Large intestine (tissue), 12 donors: Measurements from ENCODE around the gene RGS19. TPM values are rescaled to one million over a fixed set of nuclear protein-coding genes. Genes with fewer than 3 reads are reported as not detected.
A peak's percentile ranks its signal among the peaks of the same experiment; 100 is the strongest.
"Not testable (repeated sequence)": the region's sequence is repeated elsewhere in the genome, so short reads cannot be mapped to it uniquely, and the experiment has no call there.

Experiments used
- DNase-seq, 2 donors: peaks; one replicate each; pipeline versions ENCODE4 v3.0.0 to v3.0.0-alpha.2; 2013
- H3K27ac ChIP-seq: one replicate; pipeline ENCODE4 v1.5.1; 2013; ENCODE audit warnings: low read length
- H3K27me3 ChIP-seq: 2 replicates; pipeline ENCODE4 v1.6.1; 2013; ENCODE audit warnings: low read length; ENCODE audit not compliant: control insufficient read depth, insufficient read depth
- H3K36me3 ChIP-seq: 2 replicates; pipeline ENCODE4 v1.6.1; 2013; ENCODE audit warnings: low read length; ENCODE audit not compliant: control insufficient read depth, insufficient read depth
- H3K4me1 ChIP-seq: one replicate; pipeline ENCODE4 v1.6.1; 2013; ENCODE audit warnings: low read length; ENCODE audit not compliant: control insufficient read depth, insufficient read depth
- H3K4me3 ChIP-seq: one replicate; pipeline ENCODE4 v1.5.1; 2013; ENCODE audit warnings: low read length
- H3K9me3 ChIP-seq: one replicate; pipeline ENCODE4 v1.6.1; 2013; ENCODE audit warnings: mild to moderate bottlenecking, low read depth, low read length, moderate library complexity; ENCODE audit not compliant: control insufficient read depth
- WGBS: methylation state at CpG from one replicate; pipeline ENCODE4 v1.1.5; 2013; ENCODE audit warnings: low lambda C conversion rate; ENCODE audit not compliant: insufficient coverage; 5-methylcytosine and 5-hydroxymethylcytosine counted together
- long read RNA-seq, 11 donors: transcript quantifications; one replicate each; lab custom pipeline, GENCODE V29; 2026
- polyA plus RNA-seq: library from polyadenylated mRNA; unstranded; fragments of 120-200 nt; gene quantifications from one replicate; pipeline ENCODE4 v1.2.1, GENCODE V29; 2013

Gene RGS19, protein sequence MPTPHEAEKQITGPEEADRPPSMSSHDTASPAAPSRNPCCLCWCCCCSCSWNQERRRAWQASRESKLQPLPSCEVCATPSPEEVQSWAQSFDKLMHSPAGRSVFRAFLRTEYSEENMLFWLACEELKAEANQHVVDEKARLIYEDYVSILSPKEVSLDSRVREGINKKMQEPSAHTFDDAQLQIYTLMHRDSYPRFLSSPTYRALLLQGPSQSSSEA
- polyA plus RNA-seq = 5.9 TPM
- long read RNA-seq, donor 1 = 0 reads
- long read RNA-seq, donor 2, partial matches to known transcripts = 0 of 6 reads
- long read RNA-seq, donor 2, other reads (novel, unspliced or antisense) = 0 of 6 reads
- long read RNA-seq, donor 3, partial matches to known transcripts = 0 of 5 reads
- long read RNA-seq, donor 3, other reads (novel, unspliced or antisense) = 0 of 5 reads
- long read RNA-seq, donor 4 = 0 reads
- long read RNA-seq, donor 5, partial matches to known transcripts = 0 of 2 reads
- long read RNA-seq, donor 5, other reads (novel, unspliced or antisense) = 0 of 2 reads
- long read RNA-seq, donor 6, partial matches to known transcripts = 0 of 3 reads
- long read RNA-seq, donor 6, other reads (novel, unspliced or antisense) = 0 of 3 reads
- long read RNA-seq, donor 7, partial matches to known transcripts = 0 of 3 reads
- long read RNA-seq, donor 7, other reads (novel, unspliced or antisense) = 0 of 3 reads
- long read RNA-seq, donor 8, partial matches to known transcripts = 0 of 2 reads
- long read RNA-seq, donor 8, other reads (novel, unspliced or antisense) = 0 of 2 reads
- long read RNA-seq, donor 9, partial matches to known transcripts = 0 of 7 reads
- long read RNA-seq, donor 9, other reads (novel, unspliced or antisense) = 0 of 7 reads
- long read RNA-seq, donor 10, partial matches to known transcripts = 0 of 3 reads
- long read RNA-seq, donor 10, other reads (novel, unspliced or antisense) = 0 of 3 reads
- long read RNA-seq, donor 11, transcript RGS19-202 (6 exons, 1,593 nt) = major isoform, 5 of 7 reads
- long read RNA-seq, donor 11, partial matches to known transcripts = 0 of 7 reads
- long read RNA-seq, donor 11, other reads (novel, unspliced or antisense) = 0 of 7 reads

- H3K27me3 ChIP-seq = peaks cover 56% of the 10 kb centered on the region
- no CpG with 5 or more reads among the region's 73 CpGs for WGBS
- peaks cover under 1% of the 10 kb centered on the region for H3K9me3 ChIP-seq
- peak within 1 kb of the TSS; percentile 56 for H3K4me3 ChIP-seq
- peaks cover 22% of the 10 kb centered on the region for H3K4me1 ChIP-seq
- H3K36me3 ChIP-seq = no peaks in the 10 kb centered on the region
- no peak within 1 kb of the TSS for H3K27ac ChIP-seq
- DNase-seq = peak in 1 of 2 donors; percentile 74
These were observed at the start of gene RGS19 for GRCh38 chr20:64079273-64080012. TSS of gene RGS19 (minus strand) at chr20:64079518. CDS start at chr20:64076886, 2,632 bp downstream.

- 90% methylated on average over 2 of the region's 11 CpGs for WGBS
- not testable (repeated sequence) for H3K9me3 ChIP-seq, H3K4me3 ChIP-seq, DNase-seq, H3K27ac ChIP-seq, H3K36me3 ChIP-seq, H3K4me1 ChIP-seq
- H3K27me3 ChIP-seq = peaks cover 14% of the 10 kb centered on the region
These were observed 44.2 kb upstream of the RGS19 start for GRCh38 chr20:64123517-64123916.

DNA sequence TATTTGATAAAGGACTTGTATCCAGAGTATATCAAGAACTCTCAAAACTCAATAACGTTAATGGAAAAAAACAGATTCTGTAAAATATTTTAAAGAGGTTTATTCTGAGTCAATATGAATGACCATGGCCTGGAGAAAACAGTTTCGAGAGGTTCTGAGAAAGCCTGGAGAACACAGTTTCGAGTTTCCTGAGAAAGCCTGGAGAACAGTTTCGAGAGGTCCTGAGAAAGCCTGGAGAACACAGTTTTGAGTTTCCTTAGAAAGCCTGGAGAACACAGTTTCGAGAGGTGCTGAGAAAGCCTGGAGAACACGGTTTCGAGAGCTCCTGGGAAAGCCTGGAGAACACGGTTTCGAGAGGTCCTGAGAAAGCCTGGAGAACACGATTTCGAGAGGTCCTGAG, 43.6 kb upstream of the RGS19 start:
- not testable (repeated sequence) for H3K27ac ChIP-seq, H3K36me3 ChIP-seq, H3K4me1 ChIP-seq, DNase-seq, H3K9me3 ChIP-seq, H3K4me3 ChIP-seq
- H3K27me3 ChIP-seq = peaks cover 14% of the 10 kb centered on the region
- WGBS = 77% methylated on average over 5 of the region's 11 CpGs

DNA sequence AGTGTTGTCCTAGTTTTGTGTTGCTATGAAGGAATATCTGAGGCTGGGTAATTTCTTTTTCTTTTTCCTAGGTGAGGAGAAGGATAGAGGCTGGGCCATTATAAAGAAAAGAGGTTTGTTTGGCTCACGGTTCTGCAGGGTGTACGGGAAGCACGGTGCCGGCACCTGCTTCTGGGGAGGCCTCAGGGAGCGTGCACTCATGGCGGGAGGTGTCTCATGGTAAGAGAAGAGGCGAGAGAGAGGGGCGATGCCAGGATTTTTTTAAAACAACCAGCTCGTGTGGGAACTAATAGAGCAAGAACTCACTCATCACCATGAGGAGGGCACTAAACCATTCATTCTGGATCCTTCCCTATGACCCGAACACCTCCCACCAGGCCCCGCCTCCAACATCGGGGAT, 42.3 kb upstream of the RGS19 start:
- Histone ChIP-seq H3K4me1 (no peaks in the 10 kb centered on the region), H3K4me3 (no peak overlapping the region), H3K27ac (no peak overlapping the region), H3K36me3 (no peaks in the 10 kb centered on the region), H3K9me3 (no peaks in the 10 kb centered on the region), H3K27me3 (peaks cover 14% of the 10 kb centered on the region)
- no peak for DNase-seq
- no CpG with 5 or more reads among the region's 12 CpGs for WGBS

DNA sequence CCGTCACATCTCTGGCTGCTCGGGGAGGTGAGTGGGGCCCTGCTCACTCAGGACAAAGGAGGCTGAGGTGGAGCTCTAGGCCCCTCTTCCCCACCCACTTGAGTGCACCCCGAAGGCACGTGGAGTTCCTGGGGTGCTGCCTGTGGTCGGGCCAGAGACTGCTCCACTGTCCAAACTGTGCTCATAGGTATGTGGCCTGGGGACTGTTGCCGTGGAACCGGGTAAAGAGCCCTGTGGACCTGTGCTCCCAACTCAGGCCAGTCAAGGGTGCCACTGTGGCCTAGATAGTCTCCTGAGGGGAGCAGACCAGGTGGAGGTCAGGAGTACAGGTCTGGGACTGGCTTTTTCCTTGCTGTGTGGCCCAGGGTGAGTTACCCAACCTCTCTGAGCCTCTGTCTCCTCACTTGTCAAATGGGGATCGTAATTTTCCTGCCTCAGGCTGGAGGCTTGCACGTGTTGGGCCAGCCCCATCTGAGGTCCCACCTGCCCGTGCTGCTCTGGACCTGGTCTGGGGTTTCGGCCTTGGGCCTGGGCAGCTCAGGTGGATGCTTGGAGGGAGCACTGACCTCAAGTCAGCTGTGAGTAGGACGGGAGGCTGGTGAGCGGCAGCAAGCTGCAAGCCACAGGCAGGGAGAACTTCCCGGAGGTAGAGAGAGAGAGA, 40.5 kb upstream of the RGS19 start:
- no peak for DNase-seq
- Histone ChIP-seq H3K4me1 (no peaks in the 10 kb centered on the region), H3K4me3 (no peak overlapping the region), H3K36me3 (no peaks in the 10 kb centered on the region), H3K9me3 (no peaks in the 10 kb centered on the region), H3K27me3 (peaks cover 14% of the 10 kb centered on the region), H3K27ac (no peak overlapping the region)
- no CpG with 5 or more reads among the region's 14 CpGs for WGBS

DNA sequence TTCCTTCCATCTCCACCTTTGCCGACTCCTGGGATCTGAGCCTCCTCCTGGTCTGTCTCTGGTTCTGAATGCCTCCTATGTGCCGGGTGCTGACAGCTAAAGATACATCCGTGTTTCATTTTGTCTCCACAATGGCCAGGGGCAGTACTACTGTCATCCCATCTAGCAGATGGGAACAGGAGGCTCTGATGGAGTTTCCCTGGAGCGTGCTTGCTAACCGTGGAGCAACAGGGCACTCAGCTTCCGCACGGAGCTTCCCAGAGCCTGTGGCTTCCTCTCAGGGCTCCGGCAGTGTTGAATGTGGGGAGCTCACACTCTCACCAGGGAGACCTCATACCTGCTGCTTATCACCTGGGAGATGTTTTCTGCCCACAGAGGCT, 40.0 kb upstream of the RGS19 start:
- WGBS = no CpG with 5 or more reads among the region's 8 CpGs
- H3K4me3 ChIP-seq = no peak overlapping the region
- H3K36me3 ChIP-seq = no peaks in the 10 kb centered on the region
- H3K4me1 ChIP-seq = no peaks in the 10 kb centered on the region
- no peaks in the 10 kb centered on the region for H3K9me3 ChIP-seq
- DNase-seq = no peak
- H3K27me3 ChIP-seq = peaks cover 14% of the 10 kb centered on the region
- no peak overlapping the region for H3K27ac ChIP-seq

DNA sequence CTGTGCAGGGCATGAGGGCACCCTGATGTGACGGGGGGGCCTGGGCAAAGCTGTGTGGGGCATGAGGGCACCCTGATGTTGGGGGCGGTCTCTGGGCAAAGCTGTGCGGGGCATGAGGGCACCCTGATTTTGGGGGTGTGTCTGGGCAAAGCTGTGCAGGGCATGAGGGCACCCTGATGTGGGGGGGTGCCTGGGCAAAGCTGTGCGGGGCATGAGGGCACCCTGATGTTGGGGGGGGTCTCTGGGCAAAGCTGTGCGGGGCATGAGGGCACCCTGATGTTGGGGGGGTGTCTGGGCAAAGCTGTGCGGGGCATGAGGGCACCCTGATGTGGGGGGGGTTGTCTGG, 38.1 kb upstream of the RGS19 start:
- H3K4me3 ChIP-seq = not testable (repeated sequence)
- no CpG with 5 or more reads among the region's 6 CpGs for WGBS

DNA sequence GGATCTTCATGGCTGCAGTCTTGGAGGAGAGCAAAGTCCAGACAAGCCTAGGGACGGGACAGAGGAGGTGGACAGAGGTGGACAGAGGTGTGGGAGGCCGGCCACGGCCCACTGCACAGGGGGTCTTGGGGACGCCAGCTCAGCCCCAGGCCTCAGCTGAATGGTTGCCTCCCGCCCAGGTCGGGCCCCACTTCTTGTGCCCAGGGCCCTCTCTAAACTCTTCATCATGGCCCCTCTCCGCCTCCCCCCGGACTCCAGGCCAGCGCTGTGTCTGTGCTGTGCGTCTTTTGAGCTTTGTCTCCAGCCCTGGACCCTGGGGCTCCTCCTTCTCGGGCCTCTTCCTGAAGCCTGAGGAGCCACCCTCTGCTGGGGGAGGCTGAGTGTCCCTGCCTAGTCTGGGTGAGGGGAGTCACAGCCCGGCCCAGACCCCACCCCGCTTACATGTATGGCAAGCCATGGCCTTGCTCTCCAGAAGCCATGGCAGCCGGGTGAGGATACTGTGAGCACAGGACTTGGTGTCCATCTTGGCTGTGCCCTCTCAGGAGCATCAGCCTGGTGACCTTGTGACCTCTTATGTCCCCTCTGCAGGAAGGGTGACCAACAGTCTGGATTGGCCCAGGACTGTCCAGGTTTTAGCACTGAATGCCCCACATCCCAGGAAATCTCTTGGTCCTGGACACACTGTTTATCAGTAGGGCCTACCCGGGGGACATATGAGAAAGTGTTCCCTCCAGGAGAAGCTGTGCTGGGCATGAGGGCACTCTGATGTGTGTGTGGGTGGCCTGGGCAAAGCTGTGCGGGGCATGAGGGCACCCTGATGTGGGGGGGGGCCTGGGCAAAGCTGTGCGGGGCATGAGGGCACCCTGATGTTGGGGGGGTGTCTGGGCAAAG, 37.5 kb upstream of the RGS19 start:
- no CpG with 5 or more reads among the region's 17 CpGs for WGBS
- no peak for DNase-seq
- H3K27ac ChIP-seq = no peak overlapping the region

More for the DNA sequence above, 38.1 kb upstream of the RGS19 start:
- peaks cover 12% of the 10 kb centered on the region for H3K27me3 ChIP-seq
- not testable (repeated sequence) for H3K27ac ChIP-seq, H3K9me3 ChIP-seq, H3K4me1 ChIP-seq, DNase-seq, H3K36me3 ChIP-seq

GRCh38 chr20:64116016-64116415, 36.7 kb upstream of the RGS19 start:
- no CpG with 5 or more reads among the region's 21 CpGs for WGBS

More for the DNA sequence above, 37.5 kb upstream of the RGS19 start:
- no peak overlapping the region for H3K4me3 ChIP-seq
- no peaks in the 10 kb centered on the region for H3K9me3 ChIP-seq
- peaks cover 9% of the 10 kb centered on the region for H3K27me3 ChIP-seq
- H3K4me1 ChIP-seq = no peaks in the 10 kb centered on the region
- no peaks in the 10 kb centered on the region for H3K36me3 ChIP-seq

More at GRCh38 chr20:64116016-64116415, 36.7 kb upstream of the RGS19 start:
- Histone ChIP-seq H3K9me3 (no peaks in the 10 kb centered on the region), H3K4me1 (no peaks in the 10 kb centered on the region), H3K27me3 (peaks cover 3% of the 10 kb centered on the region), H3K4me3 (no peak overlapping the region), H3K27ac (no peak overlapping the region), H3K36me3 (no peaks in the 10 kb centered on the region)
- no peak for DNase-seq
